CD14-positive monocyte (primary cell): ENCODE results near the gene IRF2BPL. TPM values are rescaled to one million over a fixed set of nuclear protein-coding genes. Genes with fewer than 3 reads are reported as not detected.

Source experiments
- DNase-seq, 3 donors: peaks; one replicate each; pipeline ENCODE4 v3.0.0-alpha.2; 2011 to 2022
- H2AFZ ChIP-seq: 2 replicates; pipeline ENCODE4 v1.6.0; 2012; ENCODE audit warnings: mild to moderate bottlenecking, low read depth, low read length, inconsistent platforms; ENCODE audit not compliant: insufficient read depth, poor library complexity, severe bottlenecking
- H3K27ac ChIP-seq, 2 donors: 1 replicate in 1 of 2; 2 replicates in 1 of 2; pipeline ENCODE4 v1.5.1; 2012 to 2013; ENCODE audit warnings: low read length in 2 of 2, control low read depth in 1 of 2, inconsistent platforms in 1 of 2, low read depth in 1 of 2, mild to moderate bottlenecking in 1 of 2
- H3K27me3 ChIP-seq, 2 donors: one replicate each; pipeline versions ENCODE4 v1.6.0 to v1.6.1; 2011 to 2013; ENCODE audit warnings: low read length in 2 of 2; ENCODE audit not compliant: control insufficient read depth in 2 of 2, insufficient read depth in 2 of 2
- H3K36me3 ChIP-seq, 2 donors: replicated peaks in 1 of 2; 1 replicate in 1 of 2; 2 replicates in 1 of 2; pipeline versions ENCODE4 v1.5.1 to v1.6.1; 2012 to 2013; ENCODE audit warnings: low read length in 2 of 2, control low read depth in 1 of 2, inconsistent platforms in 1 of 2, mild to moderate bottlenecking in 1 of 2; ENCODE audit not compliant: insufficient read depth in 2 of 2, control insufficient read depth in 1 of 2
- H3K4me1 ChIP-seq, 2 donors: 1 replicate in 1 of 2; 2 replicates in 1 of 2; pipeline versions ENCODE4 v1.5.1 to v1.6.1; 2012 to 2013; ENCODE audit warnings: low read length in 2 of 2, control low read depth in 1 of 2, inconsistent platforms in 1 of 2, mild to moderate bottlenecking in 1 of 2, moderate library complexity in 1 of 2; ENCODE audit not compliant: insufficient read depth in 2 of 2, control insufficient read depth in 1 of 2
- H3K4me2 ChIP-seq: replicated peaks from 2 replicates; pipeline ENCODE3; 2012; ENCODE audit warnings: low read length, moderate library complexity, mild to moderate bottlenecking; ENCODE audit not compliant: poor library complexity, severe bottlenecking; ENCODE audit errors: extremely low read depth
- H3K4me3 ChIP-seq, 3 experiments: fragments of 200-600 bp in 1 of 3; sonication (generic) in 1 of 3; replicated peaks in 1 of 3; 1 replicate in 2 of 3; 2 replicates in 1 of 3; pipeline ENCODE4 v1.5.1; 2011 to 2013; ENCODE audit warnings: low read length in 3 of 3, mild to moderate bottlenecking in 3 of 3, control low read depth in 2 of 3, low read depth in 2 of 3, inconsistent platforms in 1 of 3, moderate library complexity in 1 of 3
- H3K79me2 ChIP-seq: 2 replicates; pipeline ENCODE4 v1.6.0; 2012; ENCODE audit warnings: mild to moderate bottlenecking, control low read depth, inconsistent platforms, low read length, moderate library complexity; ENCODE audit not compliant: insufficient read depth
- H3K9ac ChIP-seq: 2 replicates; pipeline ENCODE4 v1.6.0; 2017; ENCODE audit warnings: low read length, mild to moderate bottlenecking; ENCODE audit not compliant: insufficient read depth, poor library complexity, severe bottlenecking
- H3K9me3 ChIP-seq, 2 donors: replicated peaks in 1 of 2; 1 replicate in 1 of 2; 2 replicates in 1 of 2; pipeline versions ENCODE4 v1.5.1 to v1.6.1; 2012 to 2013; ENCODE audit warnings: low read length in 2 of 2, control low read depth in 1 of 2; ENCODE audit not compliant: control insufficient read depth in 1 of 2, insufficient read depth in 1 of 2
- H4K20me1 ChIP-seq: 2 replicates; pipeline ENCODE4 v1.6.0; 2012; ENCODE audit warnings: mild to moderate bottlenecking, low read length, control low read depth, moderate library complexity; ENCODE audit not compliant: insufficient read depth
- H3K27ac Mint-ChIP-seq, 7 donors: one replicate each; pipeline ENCODE4 v1.8.0; 2020; ENCODE audit warnings: mild to moderate bottlenecking in 7 of 7, mixed read lengths in 7 of 7, moderate library complexity in 6 of 7, inconsistent platforms in 2 of 7
- H3K27me3 Mint-ChIP-seq, 3 donors: one replicate each; pipeline ENCODE4 v1.8.0; 2021 to 2022; ENCODE audit warnings: low read depth in 3 of 3, mild to moderate bottlenecking in 3 of 3, mixed read lengths in 3 of 3, moderate library complexity in 3 of 3, inconsistent platforms in 1 of 3
- H3K36me3 Mint-ChIP-seq, 2 donors: one replicate each; pipeline ENCODE4 v1.8.0; 2020; ENCODE audit warnings: mixed read lengths in 2 of 2, inconsistent platforms in 1 of 2, mild to moderate bottlenecking in 1 of 2
- H3K4me1 Mint-ChIP-seq: one replicate; pipeline ENCODE4 v1.8.0; 2020; ENCODE audit warnings: mild to moderate bottlenecking, mixed read lengths
- H3K4me3 Mint-ChIP-seq, 2 donors: one replicate each; pipeline ENCODE4 v1.8.0; 2020; ENCODE audit warnings: mild to moderate bottlenecking in 2 of 2, mixed read lengths in 2 of 2, moderate library complexity in 1 of 2
- H3K9me3 Mint-ChIP-seq, 7 donors: one replicate each; pipeline ENCODE4 v1.8.0; 2020 to 2022; ENCODE audit warnings: mixed read lengths in 7 of 7, mild to moderate bottlenecking in 6 of 7, moderate library complexity in 6 of 7, inconsistent platforms in 2 of 7
- CTCF ChIP-seq: fragments of 200-600 bp; IDR thresholded peaks from one replicate; pipeline ENCODE4 v1.8.0; 2022; ENCODE audit warnings: antibody characterized with exemption, mild to moderate bottlenecking
- WGBS: methylation state at CpG from one replicate; pipeline ENCODE4 v1.1.5; 2013; ENCODE audit warnings: missing lambda C conversion rate; ENCODE audit not compliant: insufficient coverage; 5-methylcytosine and 5-hydroxymethylcytosine counted together
- intact Hi-C, 2 donors: fragments of 100-400 bp; cut with micrococcal nuclease; formaldehyde crosslinking; loops; one replicate each; pipeline versions ENCODE4 v1.15.0 to v1.15.1; 2023
- polyA plus RNA-seq, 3 donors: library from polyadenylated mRNA; depleted of rRNA in 1 of 3; unstranded in 2 of 3; stranded (reverse) in 1 of 3; fragments of 300-500 nt in 2 of 3; fragments of >200 nt in 1 of 3; fragmentation: Illumina TruSeq in 2 of 3; gene quantifications; 1 replicate in 2 of 3; 2 replicates in 1 of 3; pipeline ENCODE4 v1.2.3, GENCODE V29; 2012 to 2021

IRF2BPL gene
- polyA plus RNA-seq, 3 donors = 1.4 to 17.9 (median 1.9) TPM

- Mint-ChIP-seq H3K4me1 (peaks cover 9% of the 10 kb centered on the region), H3K4me3 (no peak overlapping the region), H3K9me3 (no peaks in the 10 kb centered on the region), H3K27ac (no peak overlapping the region), H3K36me3 (no peaks in the 10 kb centered on the region), H3K27me3 (peaks cover 5 to 8% (median 7%) of the 10 kb centered on the region in 3 donors)
- H3K4me2 ChIP-seq = no peak overlapping the region
- WGBS = 61% methylated on average over 4 of the region's 10 CpGs
- H2AFZ ChIP-seq = no peak overlapping the region
- no peak overlapping the region for H3K4me3 ChIP-seq
- H3K36me3 ChIP-seq = no peaks in the 10 kb centered on the region
- no peak for TF ChIP-seq CTCF
- no peaks in the 10 kb centered on the region for H3K9me3 ChIP-seq
- H4K20me1 ChIP-seq = no peaks in the 10 kb centered on the region
- no peak for DNase-seq
- H3K9ac ChIP-seq = no peak overlapping the region
- no peaks in the 10 kb centered on the region for H3K27me3 ChIP-seq
- intact Hi-C loops = loop anchor here in 1 of 2 donors (5.0 kb wide), 2 partner anchors 119 to 154 kb away; no protein-coding TSS in a partner anchor
- peaks cover 5 to 11% of the 10 kb centered on the region in 2 donors for H3K4me1 ChIP-seq
- no peaks in the 10 kb centered on the region for H3K79me2 ChIP-seq
- H3K27ac ChIP-seq = no peak overlapping the region
These were observed 38.2 kb upstream of the IRF2BPL start for GRCh38 chr14:77066578-77067172.

- Histone ChIP-seq H3K9ac (no peak overlapping the region), H3K4me3 (no peak overlapping the region), H3K4me2 (no peak overlapping the region), H3K27me3 (no peaks in the 10 kb centered on the region), H2AFZ (no peak overlapping the region), H3K27ac (no peak overlapping the region), H3K9me3 (no peaks in the 10 kb centered on the region), H3K36me3 (no peaks in the 10 kb centered on the region), H4K20me1 (no peaks in the 10 kb centered on the region), H3K79me2 (no peaks in the 10 kb centered on the region), H3K4me1 (peaks cover 5 to 11% of the 10 kb centered on the region in 2 donors)
- no peak overlapping the region for H3K4me3 Mint-ChIP-seq
- no peak for DNase-seq
- no peaks in the 10 kb centered on the region for H3K36me3 Mint-ChIP-seq
- intact Hi-C loops = loop anchor here in 1 of 2 donors (5.0 kb wide), 2 partner anchors 119 to 154 kb away; no protein-coding TSS in a partner anchor
- peaks cover 5 to 8% (median 7%) of the 10 kb centered on the region in 3 donors for H3K27me3 Mint-ChIP-seq
- no peak overlapping the region for H3K27ac Mint-ChIP-seq
- TF ChIP-seq CTCF = no peak
- H3K9me3 Mint-ChIP-seq = no peaks in the 10 kb centered on the region
- H3K4me1 Mint-ChIP-seq = peaks cover 9% of the 10 kb centered on the region
- WGBS = 100% methylated on average over 2 of the region's 6 CpGs
These were observed 37.5 kb upstream of the IRF2BPL start for GRCh38 chr14:77065851-77066577.
